ENCODE results near the gene MRPS16. TPM values are rescaled to one million over a fixed set of nuclear protein-coding genes. Genes with fewer than 3 reads are reported as not detected.

Gene MRPS16
- total and polyA plus RNA-seq, 9 of the 15 experiments (the other 6 are each of a cell fraction or from before 2014, with no cell fraction given) = 65.0 to 239 (median 146) TPM

GRCh38 chr10:73252445-73253224 lies at the start of gene MRPS16 (continued):
- TF ChIP-seq ZNF263 (CRISPR knock-in tag; IDR thresholded peaks at IDR 0.05; ENCODE audit: borderline replicate concordance) (no peak; the same call in 1 of the 2 replicates), PCBP1 (IDR thresholded peaks at IDR 0.05; ENCODE audit: low read depth, low read length, poor library complexity, severe bottlenecking) (no peak), PBX2 (CRISPR knock-in tag; IDR thresholded peaks at IDR 0.05; ENCODE audit: low read depth) (no peak), PBX2 (tag; conservative IDR thresholded peaks at IDR 0.05; ENCODE audit: low read depth) (peak; percentile 57; the same call in 1 of the 2 replicates), EHMT2 (IDR thresholded peaks at IDR 0.05) (no peak), NR1H2 (CRISPR knock-in tag; IDR thresholded peaks at IDR 0.05) (peak; percentile 82), ZC3H4 (CRISPR knock-in tag; IDR thresholded peaks at IDR 0.05; ENCODE audit: borderline replicate concordance) (no peak), SAFB2 (IDR thresholded peaks at IDR 0.05; ENCODE audit: borderline replicate concordance, low read depth, low read length, severe bottlenecking) (no peak), CGGBP1 (CRISPR knock-in tag; IDR thresholded peaks at IDR 0.05) (no peak), MYNN (IDR thresholded peaks at IDR 0.05) (0 out of 2 replicates have a peak, but pooled peaks have one; percentile 73), MYNN (CRISPR knock-in tag; IDR thresholded peaks at IDR 0.05) (no peak), MBD1 (CRISPR knock-in tag; IDR thresholded peaks at IDR 0.05) (no peak)
